NCI-H2227 (cell line): ENCODE measurements around the gene PLXNA2.

ENCODE experiments used
- DNase-seq: peaks from one replicate; lab custom pipeline; 2025; ENCODE audit not compliant: unreplicated experiment; lab: John Stamatoyannopoulos, UW

PLXNA2 gene

GRCh38 chr1:208052135-208052534 lies 192.0 kb downstream of the PLXNA2 start:
- no peak for DNase-seq

GRCh38 chr1:208051651-208052050 lies 192.5 kb downstream of the PLXNA2 start:
- no peak for DNase-seq

- no peak for DNase-seq
Observed at GRCh38 chr1:208048904-208049303, 195.3 kb downstream of the PLXNA2 start.

- DNase-seq = no peak
Observed at GRCh38 chr1:208047975-208048374, 196.2 kb downstream of the PLXNA2 start.

GRCh38 chr1:208047476-208047934 lies 196.7 kb downstream of the PLXNA2 start:
- no peak for DNase-seq

- no peak for DNase-seq
Observed at GRCh38 chr1:208045463-208046260, 198.5 kb downstream of the PLXNA2 start.

GRCh38 chr1:208044589-208045462 lies 199.4 kb downstream of the PLXNA2 start:
- DNase-seq = no peak

- DNase-seq = no peak
Observed at GRCh38 chr1:208043691-208044181, 200.4 kb downstream of the PLXNA2 start.

- no peak for DNase-seq
Observed at GRCh38 chr1:208042868-208043267, 201.3 kb downstream of the PLXNA2 start.

- no peak for DNase-seq
Observed at GRCh38 chr1:208042041-208042615, 202.1 kb downstream of the PLXNA2 start.

- no peak for DNase-seq
Observed at GRCh38 chr1:208041505-208041904, 202.7 kb downstream of the PLXNA2 start.

GRCh38 chr1:208040821-208041297 lies 203.3 kb downstream of the PLXNA2 start:
- peak; percentile 57 for DNase-seq

- DNase-seq = no peak
Observed at GRCh38 chr1:208039536-208040332, 204.4 kb downstream of the PLXNA2 start.

- no peak for DNase-seq
Observed at GRCh38 chr1:208038303-208038702, 205.9 kb downstream of the PLXNA2 start.

GRCh38 chr1:208036918-208037766 lies 207.0 kb downstream of the PLXNA2 start:
- no peak for DNase-seq

GRCh38 chr1:208036106-208036808 lies 207.9 kb downstream of the PLXNA2 start:
- DNase-seq = no peak

GRCh38 chr1:208034135-208034534 lies 210.0 kb downstream of the PLXNA2 start:
- no peak for DNase-seq

- DNase-seq = no peak
Observed at GRCh38 chr1:208033236-208033635, 210.9 kb downstream of the PLXNA2 start.

GRCh38 chr1:208031932-208032320 lies 212.3 kb downstream of the PLXNA2 start:
- no peak for DNase-seq
